CD14-positive monocyte (primary cell): ENCODE results near the gene HDAC4. TPM values are rescaled to one million over a fixed set of nuclear protein-coding genes. Genes with fewer than 3 reads are reported as not detected.

Experiments used
- DNase-seq, 3 donors: peaks; one replicate each; pipeline ENCODE4 v3.0.0-alpha.2; 2011 to 2022
- H2AFZ ChIP-seq: 2 replicates; pipeline ENCODE4 v1.6.0; 2012; ENCODE audit warnings: mild to moderate bottlenecking, low read depth, low read length, inconsistent platforms; ENCODE audit not compliant: insufficient read depth, poor library complexity, severe bottlenecking
- H3K27ac ChIP-seq, 2 donors: 1 replicate in 1 of 2; 2 replicates in 1 of 2; pipeline ENCODE4 v1.5.1; 2012 to 2013; ENCODE audit warnings: low read length in 2 of 2, control low read depth in 1 of 2, inconsistent platforms in 1 of 2, low read depth in 1 of 2, mild to moderate bottlenecking in 1 of 2
- H3K27me3 ChIP-seq, 2 donors: one replicate each; pipeline versions ENCODE4 v1.6.0 to v1.6.1; 2011 to 2013; ENCODE audit warnings: low read length in 2 of 2; ENCODE audit not compliant: control insufficient read depth in 2 of 2, insufficient read depth in 2 of 2
- H3K36me3 ChIP-seq, 2 donors: replicated peaks in 1 of 2; 1 replicate in 1 of 2; 2 replicates in 1 of 2; pipeline versions ENCODE4 v1.5.1 to v1.6.1; 2012 to 2013; ENCODE audit warnings: low read length in 2 of 2, control low read depth in 1 of 2, inconsistent platforms in 1 of 2, mild to moderate bottlenecking in 1 of 2; ENCODE audit not compliant: insufficient read depth in 2 of 2, control insufficient read depth in 1 of 2
- H3K4me1 ChIP-seq, 2 donors: 1 replicate in 1 of 2; 2 replicates in 1 of 2; pipeline versions ENCODE4 v1.5.1 to v1.6.1; 2012 to 2013; ENCODE audit warnings: low read length in 2 of 2, control low read depth in 1 of 2, inconsistent platforms in 1 of 2, mild to moderate bottlenecking in 1 of 2, moderate library complexity in 1 of 2; ENCODE audit not compliant: insufficient read depth in 2 of 2, control insufficient read depth in 1 of 2
- H3K4me2 ChIP-seq: replicated peaks from 2 replicates; pipeline ENCODE3; 2012; ENCODE audit warnings: low read length, moderate library complexity, mild to moderate bottlenecking; ENCODE audit not compliant: poor library complexity, severe bottlenecking; ENCODE audit errors: extremely low read depth
- H3K4me3 ChIP-seq, 3 experiments: fragments of 200-600 bp in 1 of 3; sonication (generic) in 1 of 3; replicated peaks in 1 of 3; 1 replicate in 2 of 3; 2 replicates in 1 of 3; pipeline ENCODE4 v1.5.1; 2011 to 2013; ENCODE audit warnings: low read length in 3 of 3, mild to moderate bottlenecking in 3 of 3, control low read depth in 2 of 3, low read depth in 2 of 3, inconsistent platforms in 1 of 3, moderate library complexity in 1 of 3
- H3K79me2 ChIP-seq: 2 replicates; pipeline ENCODE4 v1.6.0; 2012; ENCODE audit warnings: mild to moderate bottlenecking, control low read depth, inconsistent platforms, low read length, moderate library complexity; ENCODE audit not compliant: insufficient read depth
- H3K9ac ChIP-seq: 2 replicates; pipeline ENCODE4 v1.6.0; 2017; ENCODE audit warnings: low read length, mild to moderate bottlenecking; ENCODE audit not compliant: insufficient read depth, poor library complexity, severe bottlenecking
- H3K9me3 ChIP-seq, 2 donors: replicated peaks in 1 of 2; 1 replicate in 1 of 2; 2 replicates in 1 of 2; pipeline versions ENCODE4 v1.5.1 to v1.6.1; 2012 to 2013; ENCODE audit warnings: low read length in 2 of 2, control low read depth in 1 of 2; ENCODE audit not compliant: control insufficient read depth in 1 of 2, insufficient read depth in 1 of 2
- H4K20me1 ChIP-seq: 2 replicates; pipeline ENCODE4 v1.6.0; 2012; ENCODE audit warnings: mild to moderate bottlenecking, low read length, control low read depth, moderate library complexity; ENCODE audit not compliant: insufficient read depth
- H3K27ac Mint-ChIP-seq, 7 donors: one replicate each; pipeline ENCODE4 v1.8.0; 2020; ENCODE audit warnings: mild to moderate bottlenecking in 7 of 7, mixed read lengths in 7 of 7, moderate library complexity in 6 of 7, inconsistent platforms in 2 of 7
- H3K27me3 Mint-ChIP-seq, 3 donors: one replicate each; pipeline ENCODE4 v1.8.0; 2021 to 2022; ENCODE audit warnings: low read depth in 3 of 3, mild to moderate bottlenecking in 3 of 3, mixed read lengths in 3 of 3, moderate library complexity in 3 of 3, inconsistent platforms in 1 of 3
- H3K36me3 Mint-ChIP-seq, 2 donors: one replicate each; pipeline ENCODE4 v1.8.0; 2020; ENCODE audit warnings: mixed read lengths in 2 of 2, inconsistent platforms in 1 of 2, mild to moderate bottlenecking in 1 of 2
- H3K4me1 Mint-ChIP-seq: one replicate; pipeline ENCODE4 v1.8.0; 2020; ENCODE audit warnings: mild to moderate bottlenecking, mixed read lengths
- H3K4me3 Mint-ChIP-seq, 2 donors: one replicate each; pipeline ENCODE4 v1.8.0; 2020; ENCODE audit warnings: mild to moderate bottlenecking in 2 of 2, mixed read lengths in 2 of 2, moderate library complexity in 1 of 2
- H3K9me3 Mint-ChIP-seq, 7 donors: one replicate each; pipeline ENCODE4 v1.8.0; 2020 to 2022; ENCODE audit warnings: mixed read lengths in 7 of 7, mild to moderate bottlenecking in 6 of 7, moderate library complexity in 6 of 7, inconsistent platforms in 2 of 7
- CTCF ChIP-seq: fragments of 200-600 bp; IDR thresholded peaks from one replicate; pipeline ENCODE4 v1.8.0; 2022; ENCODE audit warnings: antibody characterized with exemption, mild to moderate bottlenecking
- WGBS: methylation state at CpG from one replicate; pipeline ENCODE4 v1.1.5; 2013; ENCODE audit warnings: missing lambda C conversion rate; ENCODE audit not compliant: insufficient coverage; 5-methylcytosine and 5-hydroxymethylcytosine counted together
- intact Hi-C, 2 donors: fragments of 100-400 bp; cut with micrococcal nuclease; formaldehyde crosslinking; loops; one replicate each; pipeline versions ENCODE4 v1.15.0 to v1.15.1; 2023
- polyA plus RNA-seq, 3 donors: library from polyadenylated mRNA; depleted of rRNA in 1 of 3; unstranded in 2 of 3; stranded (reverse) in 1 of 3; fragments of 300-500 nt in 2 of 3; fragments of >200 nt in 1 of 3; fragmentation: Illumina TruSeq in 2 of 3; gene quantifications; 1 replicate in 2 of 3; 2 replicates in 1 of 3; pipeline ENCODE4 v1.2.3, GENCODE V29; 2012 to 2021

HDAC4 gene
- polyA plus RNA-seq, 3 donors = 3.3 to 23.0 (median 4.5) TPM

GRCh38 chr2:239047420-239047819, 353.4 kb downstream of the HDAC4 start:
- WGBS = 97% methylated on average over 7 of the region's 8 CpGs
- no peaks in the 10 kb centered on the region for H3K4me1 ChIP-seq
- no peak overlapping the region for H3K4me3 ChIP-seq
- peaks cover 0 to 5% (median 0%) of the 10 kb centered on the region in 7 donors for H3K9me3 Mint-ChIP-seq
- DNase-seq = no peak
- H3K27ac ChIP-seq = no peak overlapping the region
- intact Hi-C loops = no loop called here
- no peak overlapping the region for H3K9ac ChIP-seq
- no peaks in the 10 kb centered on the region for H3K79me2 ChIP-seq
- H3K36me3 ChIP-seq = peaks cover 23 to 28% of the 10 kb centered on the region in 2 donors
- H3K36me3 Mint-ChIP-seq = peaks cover 24 to 28% of the 10 kb centered on the region in 2 donors
- H3K27me3 Mint-ChIP-seq = peaks cover 0 to 4% (median 1%) of the 10 kb centered on the region in 3 donors
- H4K20me1 ChIP-seq = peaks cover 3% of the 10 kb centered on the region
- H3K9me3 ChIP-seq = no peaks in the 10 kb centered on the region
- H3K4me3 Mint-ChIP-seq = no peak overlapping the region
- peak overlapping the region in 2 of 7 donors; percentile 46 to 59 for H3K27ac Mint-ChIP-seq
- no peaks in the 10 kb centered on the region for H3K27me3 ChIP-seq
- no peak overlapping the region for H3K4me2 ChIP-seq
- no peak for TF ChIP-seq CTCF
- no peaks in the 10 kb centered on the region for H3K4me1 Mint-ChIP-seq
- no peak overlapping the region for H2AFZ ChIP-seq

- Mint-ChIP-seq H3K9me3 (peaks cover 0 to 5% (median 0%) of the 10 kb centered on the region in 7 donors), H3K4me1 (no peaks in the 10 kb centered on the region), H3K4me3 (no peak overlapping the region), H3K27me3 (peaks cover 0 to 4% (median 0%) of the 10 kb centered on the region in 3 donors), H3K36me3 (peaks cover 18 to 28% of the 10 kb centered on the region in 2 donors), H3K27ac (peak overlapping the region in 1 of 7 donors; percentile 1)
- Histone ChIP-seq H3K4me2 (no peak overlapping the region), H3K27me3 (no peaks in the 10 kb centered on the region), H3K36me3 (peaks cover 18 to 22% of the 10 kb centered on the region in 2 donors), H3K4me1 (no peaks in the 10 kb centered on the region), H3K9ac (no peak overlapping the region), H3K79me2 (no peaks in the 10 kb centered on the region), H3K9me3 (no peaks in the 10 kb centered on the region), H3K27ac (no peak overlapping the region), H3K4me3 (no peak overlapping the region), H2AFZ (no peak overlapping the region), H4K20me1 (peaks cover 3% of the 10 kb centered on the region)
- WGBS = 96% methylated on average over 7 of the region's 9 CpGs
- intact Hi-C loops = no loop called here
- no peak for DNase-seq
- TF ChIP-seq CTCF = no peak
These were observed 354.0 kb downstream of the HDAC4 start for GRCh38 chr2:239046822-239047221.
